Gastroesophageal sphincter (tissue), 3 donors: Measurements from ENCODE around the gene TAF10.

Experiments used
- CTCF ChIP-seq, 4 experiments: fragments of 200-600 bp in 2 of 4; fragments of 450-650 bp in 2 of 4; sonication (generic) in 1 of 4; IDR thresholded peaks; one replicate each; pipeline ENCODE4 v1.5.1; 2017 to 2019; ENCODE audit warnings: antibody characterized with exemption in 4 of 4, mild to moderate bottlenecking in 2 of 4, moderate library complexity in 2 of 4
- EP300 ChIP-seq: sonication (generic); formaldehyde crosslinking; IDR thresholded peaks from one replicate; pipeline ENCODE4 v1.6.1; 2017; ENCODE audit warnings: antibody characterized with exemption, mild to moderate bottlenecking

GRCh38 chr11:6650104-6650503 is 38.1 kb upstream of the TAF10 start:
- TF ChIP-seq CTCF (IDR thresholded peaks at IDR 0.05) (no peak), EP300 (no peak)
